K562 (cell line): ENCODE data around the gene LILRA6. TPM values are rescaled to one million over a fixed set of nuclear protein-coding genes. Genes with fewer than 3 reads are reported as not detected.

ENCODE experiments used
- BHLHE40 ChIP-seq: IDR thresholded peaks from 2 replicates; pipeline ENCODE4 v1.6.1; 2011; ENCODE audit warnings: low read length, improper control_type of control experiment
- CHD2 ChIP-seq: IDR thresholded peaks from 2 replicates; pipeline ENCODE4 v1.6.1; 2011; ENCODE audit warnings: low read depth, low read length
- DLX4 ChIP-seq: fragments of 250-450 bp; sonication (Bioruptor Pico); IDR thresholded peaks from 2 replicates; pipeline ENCODE4 v1.6.1; 2021; ENCODE audit warnings: mild to moderate bottlenecking
- EP300 ChIP-seq: IDR thresholded peaks from 2 replicates; pipeline ENCODE4 v1.6.1; 2012; ENCODE audit warnings: low read length, improper control_type of control experiment
- ETV1 ChIP-seq: fragments of 450-650 bp; conservative IDR thresholded peaks from 2 replicates; pipeline ENCODE4 v1.6.1; 2016; ENCODE audit warnings: missing genetic modification characterization, control low read depth, low read depth, missing compliant biosample characterization
- FOXA3 ChIP-seq, 2 experiments: fragments of 450-650 bp in 1 of 2; sonication (generic) in 1 of 2; formaldehyde crosslinking; IDR thresholded peaks in 1 of 2; conservative IDR thresholded peaks in 1 of 2; 2 replicates each; pipeline versions ENCODE4 v1.4.0 to v1.8.0; 2020 to 2022; ENCODE audit warnings: mild to moderate bottlenecking in 2 of 2, missing genetic modification reagents in 1 of 2
- HDAC3 ChIP-seq: fragments of 450-650 bp; IDR thresholded peaks from 2 replicates; pipeline ENCODE4 v1.6.1; 2018; ENCODE audit warnings: borderline replicate concordance, mild to moderate bottlenecking, moderate library complexity; ENCODE audit not compliant: partially characterized antibody
- MNT ChIP-seq, 2 experiments: fragments of 450-650 bp; conservative IDR thresholded peaks; 2 replicates each; pipeline ENCODE4 v1.6.1; 2017; ENCODE audit warnings: mild to moderate bottlenecking in 2 of 2, moderate library complexity in 2 of 2
- NRF1 ChIP-seq, 2 experiments: fragments of 450-650 bp; IDR thresholded peaks in 1 of 2; conservative IDR thresholded peaks in 1 of 2; 2 replicates each; pipeline ENCODE4 v1.6.1; 2014; ENCODE audit warnings: mild to moderate bottlenecking in 2 of 2
- RCOR1 ChIP-seq, 2 experiments: IDR thresholded peaks; 2 replicates each; pipeline ENCODE4 v1.6.1; 2012; ENCODE audit warnings: low read depth in 2 of 2, low read length in 2 of 2, borderline replicate concordance in 1 of 2, improper control_type of control experiment in 1 of 2
- SPI1 ChIP-seq: IDR thresholded peaks from 2 replicates; pipeline ENCODE4 v1.6.1; 2011; ENCODE audit warnings: low read depth, low read length, control low read depth, borderline replicate concordance
- TARDBP ChIP-seq: fragments of 450-650 bp; IDR thresholded peaks from 2 replicates; pipeline ENCODE4 v1.6.1; 2016
- TSC22D4 ChIP-seq: fragments of 450-650 bp; IDR thresholded peaks from 2 replicates; pipeline ENCODE4 v1.6.1; 2016; ENCODE audit warnings: missing genetic modification characterization, missing biosample characterization, control low read depth
- ZBTB2 ChIP-seq: fragments of 450-650 bp; IDR thresholded peaks from 2 replicates; pipeline ENCODE4 v1.6.1; 2016; ENCODE audit warnings: antibody characterized with exemption
- ZNF436 ChIP-seq: fragments of 250-450, 450-650 bp; sonication (Bioruptor Pico); formaldehyde crosslinking; IDR thresholded peaks from 2 replicates; pipeline ENCODE4 v1.7.0; 2020; ENCODE audit warnings: mild to moderate bottlenecking
- polyA plus RNA-seq, 8 experiments: library from polyadenylated mRNA; depleted of rRNA in 4 of 8; stranded (reverse) in 5 of 8; unstranded in 3 of 8; fragments of >200 nt; fragmentation: Nextera tagmentation in 2 of 8; fragmentation: Illumina TruSeq in 1 of 8; extraction: Ambion mirVana in 2 of 8; extraction: Trizol in 1 of 8; gene quantifications; 2 replicates each; pipeline versions ENCODE4 v1.2.1 to v1.2.3, GENCODE V29; 2011 to 2014; ENCODE audit warnings: inconsistent platforms in 1 of 8, missing spikeins in 1 of 8
- total RNA-seq, 7 experiments: library from RNA; depleted of rRNA in 6 of 7; stranded (reverse); fragments of >200 nt in 6 of 7; fragmentation: Illumina TruSeq in 2 of 7; extraction: Trizol in 2 of 7; gene quantifications; 2 replicates each; pipeline versions ENCODE4 v1.2.1 to v1.2.3, GENCODE V29; 2011 to 2021; ENCODE audit warnings: low replicate concordance in 1 of 7
- TF ChIP-seq, protein P1 (sequence below): fragments of 450-650 bp; IDR thresholded peaks from 2 replicates; pipeline ENCODE4 v1.6.1; 2017; ENCODE audit warnings: antibody characterized with exemption, mild to moderate bottlenecking

The LILRA6 gene
- total and polyA plus RNA-seq, 9 of the 15 experiments (the other 6 are each of a cell fraction or from before 2014, with no cell fraction given) = 0.03 TPM; not detected in 8

DNA sequence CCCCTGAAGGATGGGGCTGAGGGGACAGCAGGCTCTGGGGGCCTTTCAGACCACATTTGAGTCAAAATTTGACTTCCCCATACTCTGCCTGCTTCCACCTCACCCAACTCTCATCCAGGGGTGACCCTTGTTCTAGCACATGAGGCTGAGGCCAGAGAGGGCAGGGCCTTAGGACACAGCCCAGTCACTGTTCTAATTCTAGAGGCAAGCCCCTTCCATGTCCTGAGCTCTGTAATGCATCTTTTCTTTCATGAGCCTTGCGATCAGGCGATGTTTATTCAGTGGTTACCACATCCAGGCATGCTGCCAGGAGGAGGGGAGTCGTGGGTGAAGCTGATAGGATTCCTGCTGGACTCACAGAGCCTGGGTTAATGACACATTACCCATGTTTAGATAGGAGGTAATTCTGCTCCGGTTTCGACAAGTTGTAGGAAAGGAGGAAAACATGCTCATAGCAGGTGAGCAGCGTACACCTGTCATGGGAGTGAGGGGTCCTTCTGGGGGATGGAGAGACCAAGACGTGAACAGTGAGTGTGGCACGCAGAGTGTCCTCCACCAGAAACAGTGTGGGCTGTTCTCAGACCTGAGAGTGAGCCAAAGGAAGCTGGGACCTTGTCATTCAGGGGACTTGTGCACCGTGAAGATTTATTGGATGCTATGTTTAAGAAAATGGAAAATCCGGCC, 32.6 kb downstream of the LILRA6 start (continued):
- TF ChIP-seq SPI1 = peak; percentile 50; the same call in 1 of the 2 replicates
- TF ChIP-seq ZBTB2 = no peak
- TF ChIP-seq HDAC3 = peak; percentile 52
- TF ChIP-seq TARDBP = 0 out of 2 replicates have a peak, but pooled peaks have one; percentile 61
- peak; percentile 33 to 38; a peak in 1 of 4 replicates for TF ChIP-seq NRF1 (conservative IDR thresholded peaks at IDR 0.05 in 1 of 2, IDR thresholded peaks at IDR 0.05 in 1 of 2)
- no peak for TF ChIP-seq ETV1
- TF ChIP-seq FOXA3 (CRISPR knock-in tag; conservative IDR thresholded peaks at IDR 0.05 in 1 of 2, IDR thresholded peaks at IDR 0.05 in 1 of 2) = peak; percentile 96 to 99
- TF ChIP-seq CHD2 = peak; percentile 28
- peak; percentile 84 for TF ChIP-seq EP300
- peak; percentile 87 for TF ChIP-seq BHLHE40
- no peak for TF ChIP-seq TSC22D4 (tag)
- no peak for TF ChIP-seq DLX4 (CRISPR knock-in tag)
- TF ChIP-seq, protein P1, sequence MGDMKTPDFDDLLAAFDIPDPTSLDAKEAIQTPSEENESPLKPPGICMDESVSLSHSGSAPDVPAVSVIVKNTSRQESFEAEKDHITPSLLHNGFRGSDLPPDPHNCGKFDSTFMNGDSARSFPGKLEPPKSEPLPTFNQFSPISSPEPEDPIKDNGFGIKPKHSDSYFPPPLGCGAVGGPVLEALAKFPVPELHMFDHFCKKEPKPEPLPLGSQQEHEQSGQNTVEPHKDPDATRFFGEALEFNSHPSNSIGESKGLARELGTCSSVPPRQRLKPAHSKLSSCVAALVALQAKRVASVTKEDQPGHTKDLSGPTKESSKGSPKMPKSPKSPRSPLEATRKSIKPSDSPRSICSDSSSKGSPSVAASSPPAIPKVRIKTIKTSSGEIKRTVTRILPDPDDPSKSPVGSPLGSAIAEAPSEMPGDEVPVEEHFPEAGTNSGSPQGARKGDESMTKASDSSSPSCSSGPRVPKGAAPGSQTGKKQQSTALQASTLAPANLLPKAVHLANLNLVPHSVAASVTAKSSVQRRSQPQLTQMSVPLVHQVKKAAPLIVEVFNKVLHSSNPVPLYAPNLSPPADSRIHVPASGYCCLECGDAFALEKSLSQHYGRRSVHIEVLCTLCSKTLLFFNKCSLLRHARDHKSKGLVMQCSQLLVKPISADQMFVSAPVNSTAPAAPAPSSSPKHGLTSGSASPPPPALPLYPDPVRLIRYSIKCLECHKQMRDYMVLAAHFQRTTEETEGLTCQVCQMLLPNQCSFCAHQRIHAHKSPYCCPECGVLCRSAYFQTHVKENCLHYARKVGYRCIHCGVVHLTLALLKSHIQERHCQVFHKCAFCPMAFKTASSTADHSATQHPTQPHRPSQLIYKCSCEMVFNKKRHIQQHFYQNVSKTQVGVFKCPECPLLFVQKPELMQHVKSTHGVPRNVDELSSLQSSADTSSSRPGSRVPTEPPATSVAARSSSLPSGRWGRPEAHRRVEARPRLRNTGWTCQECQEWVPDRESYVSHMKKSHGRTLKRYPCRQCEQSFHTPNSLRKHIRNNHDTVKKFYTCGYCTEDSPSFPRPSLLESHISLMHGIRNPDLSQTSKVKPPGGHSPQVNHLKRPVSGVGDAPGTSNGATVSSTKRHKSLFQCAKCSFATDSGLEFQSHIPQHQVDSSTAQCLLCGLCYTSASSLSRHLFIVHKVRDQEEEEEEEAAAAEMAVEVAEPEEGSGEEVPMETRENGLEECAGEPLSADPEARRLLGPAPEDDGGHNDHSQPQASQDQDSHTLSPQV = peak; percentile 29; the same call in 1 of the 2 replicates
- no peak for TF ChIP-seq ZNF436 (CRISPR knock-in tag)
- peak; percentile 62 to 81 for TF ChIP-seq MNT (conservative IDR thresholded peaks at IDR 0.05)
- peak; percentile 69 to 96; a peak in 3 of 4 replicates for TF ChIP-seq RCOR1 (IDR thresholded peaks at IDR 0.05; ENCODE audit: borderline replicate concordance in 1 of 2, low read depth in 2 of 2, low read length in 2 of 2)
